WTC11 (cell line): Measurements from ENCODE around the gene POU5F1.

Experiments used
- CBFB ChIP-seq: sonication (generic); formaldehyde crosslinking; IDR thresholded peaks from 2 replicates; pipeline ENCODE4 v1.8.1; 2022; ENCODE audit warnings: mild to moderate bottlenecking, low read depth, missing genetic modification reagents
- CREB1 ChIP-seq: sonication (generic); formaldehyde crosslinking; IDR thresholded peaks from 2 replicates; pipeline ENCODE4 v1.8.0; 2023; ENCODE audit warnings: mild to moderate bottlenecking, missing genetic modification reagents
- FOXK1 ChIP-seq: sonication (generic); formaldehyde crosslinking; IDR thresholded peaks from 2 replicates; pipeline ENCODE4 v1.8.0; 2022; ENCODE audit warnings: mild to moderate bottlenecking, moderate library complexity, missing genetic modification reagents
- JUN ChIP-seq: sonication (generic); formaldehyde crosslinking; IDR thresholded peaks from 2 replicates; pipeline ENCODE4 v1.8.0; 2023; ENCODE audit warnings: mild to moderate bottlenecking, missing genetic modification reagents
- NFE2L1 ChIP-seq: sonication (generic); formaldehyde crosslinking; IDR thresholded peaks from 2 replicates; pipeline ENCODE4 v1.8.1; 2023; ENCODE audit warnings: missing genetic modification reagents
- SP1 ChIP-seq: sonication (generic); formaldehyde crosslinking; conservative IDR thresholded peaks from 2 replicates; pipeline ENCODE4 v1.8.1; 2022; ENCODE audit warnings: missing genetic modification reagents
- ZNF138 ChIP-seq: sonication (generic); formaldehyde crosslinking; conservative IDR thresholded peaks from 2 replicates; pipeline ENCODE4 v1.8.1; 2022; ENCODE audit warnings: mild to moderate bottlenecking, moderate library complexity, missing genetic modification reagents
- TF ChIP-seq, protein P1 (sequence below): fragments of 200-600 bp; IDR thresholded peaks from 2 replicates; pipeline ENCODE4 v1.8.0; 2022; ENCODE audit warnings: antibody characterized with exemption
- TF ChIP-seq, protein P2 (sequence below): sonication (generic); formaldehyde crosslinking; IDR thresholded peaks from 2 replicates; pipeline ENCODE4 v1.8.0; 2023; ENCODE audit warnings: missing genetic modification reagents
- TF ChIP-seq, protein P3 (sequence below): sonication (generic); formaldehyde crosslinking; IDR thresholded peaks from 2 replicates; pipeline ENCODE4 v1.8.0; 2023; ENCODE audit warnings: mild to moderate bottlenecking, missing genetic modification reagents
- TF ChIP-seq, protein P4 (sequence below): sonication (generic); formaldehyde crosslinking; IDR thresholded peaks from 2 replicates; pipeline ENCODE4 v1.8.1; 2022; ENCODE audit warnings: low read depth, mild to moderate bottlenecking, moderate library complexity, missing genetic modification reagents, borderline replicate concordance
- TF ChIP-seq, protein P5 (sequence below): sonication (generic); formaldehyde crosslinking; IDR thresholded peaks from 2 replicates; pipeline ENCODE4 v1.8.1; 2022; ENCODE audit warnings: low read depth, missing genetic modification reagents, borderline replicate concordance
- TF ChIP-seq, protein P6 (sequence below): sonication (generic); formaldehyde crosslinking; IDR thresholded peaks from 2 replicates; pipeline ENCODE4 v1.8.1; 2023; ENCODE audit warnings: mild to moderate bottlenecking, missing genetic modification reagents, moderate library complexity

DNA sequence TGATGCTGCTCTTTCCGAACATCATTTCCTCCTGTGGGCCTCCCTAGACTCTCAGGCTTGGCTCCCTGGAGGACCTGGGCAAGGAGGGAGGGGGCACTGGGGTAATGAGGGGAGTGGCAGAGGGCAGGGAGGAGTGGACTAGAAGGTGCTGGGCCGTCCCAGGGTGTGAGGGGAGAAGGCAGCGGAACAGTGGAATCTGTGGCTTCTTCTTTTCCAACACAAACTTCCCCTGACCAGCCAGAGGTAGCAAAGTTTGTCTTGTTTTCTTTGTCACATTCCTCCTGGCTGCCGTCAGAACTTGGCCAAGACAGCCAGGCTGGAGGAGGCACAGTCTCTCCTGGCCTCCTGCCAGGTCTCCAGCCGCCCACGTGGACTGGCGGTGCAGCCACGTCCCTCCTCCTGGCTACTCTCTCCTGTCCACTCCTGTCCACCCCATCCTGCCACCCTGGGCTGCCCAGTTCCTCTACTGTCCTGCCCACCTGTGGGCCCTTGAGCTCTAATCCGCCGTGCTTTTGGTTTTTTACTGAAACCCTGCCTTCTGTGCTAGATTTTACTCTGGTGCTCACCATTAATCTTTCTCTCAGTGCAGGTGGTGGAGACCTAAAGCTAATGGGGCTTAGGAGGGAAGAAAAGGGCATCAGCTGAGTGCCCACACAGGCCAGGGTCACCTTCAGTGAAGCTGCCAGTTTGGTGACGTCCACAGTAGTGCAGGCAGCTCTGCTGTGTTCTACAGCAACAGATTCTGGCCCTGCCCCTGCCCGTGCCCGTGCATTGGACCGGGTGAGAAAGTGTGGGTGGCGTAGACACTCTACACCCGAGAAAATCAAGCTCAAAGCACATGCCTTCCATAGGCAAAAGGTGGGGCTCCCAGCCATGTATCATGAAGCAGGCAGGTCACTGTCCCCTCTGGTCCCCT lies 47.4 kb downstream of the POU5F1 start:
- TF ChIP-seq, protein P1, sequence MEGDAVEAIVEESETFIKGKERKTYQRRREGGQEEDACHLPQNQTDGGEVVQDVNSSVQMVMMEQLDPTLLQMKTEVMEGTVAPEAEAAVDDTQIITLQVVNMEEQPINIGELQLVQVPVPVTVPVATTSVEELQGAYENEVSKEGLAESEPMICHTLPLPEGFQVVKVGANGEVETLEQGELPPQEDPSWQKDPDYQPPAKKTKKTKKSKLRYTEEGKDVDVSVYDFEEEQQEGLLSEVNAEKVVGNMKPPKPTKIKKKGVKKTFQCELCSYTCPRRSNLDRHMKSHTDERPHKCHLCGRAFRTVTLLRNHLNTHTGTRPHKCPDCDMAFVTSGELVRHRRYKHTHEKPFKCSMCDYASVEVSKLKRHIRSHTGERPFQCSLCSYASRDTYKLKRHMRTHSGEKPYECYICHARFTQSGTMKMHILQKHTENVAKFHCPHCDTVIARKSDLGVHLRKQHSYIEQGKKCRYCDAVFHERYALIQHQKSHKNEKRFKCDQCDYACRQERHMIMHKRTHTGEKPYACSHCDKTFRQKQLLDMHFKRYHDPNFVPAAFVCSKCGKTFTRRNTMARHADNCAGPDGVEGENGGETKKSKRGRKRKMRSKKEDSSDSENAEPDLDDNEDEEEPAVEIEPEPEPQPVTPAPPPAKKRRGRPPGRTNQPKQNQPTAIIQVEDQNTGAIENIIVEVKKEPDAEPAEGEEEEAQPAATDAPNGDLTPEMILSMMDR: no peak
- TF ChIP-seq, protein P2, sequence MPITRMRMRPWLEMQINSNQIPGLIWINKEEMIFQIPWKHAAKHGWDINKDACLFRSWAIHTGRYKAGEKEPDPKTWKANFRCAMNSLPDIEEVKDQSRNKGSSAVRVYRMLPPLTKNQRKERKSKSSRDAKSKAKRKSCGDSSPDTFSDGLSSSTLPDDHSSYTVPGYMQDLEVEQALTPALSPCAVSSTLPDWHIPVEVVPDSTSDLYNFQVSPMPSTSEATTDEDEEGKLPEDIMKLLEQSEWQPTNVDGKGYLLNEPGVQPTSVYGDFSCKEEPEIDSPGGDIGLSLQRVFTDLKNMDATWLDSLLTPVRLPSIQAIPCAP (CRISPR knock-in tag): no peak
- TF ChIP-seq CREB1 (CRISPR knock-in tag) (no peak), SP1 (CRISPR knock-in tag) (no peak), CBFB (CRISPR knock-in tag) (no peak), JUN (CRISPR knock-in tag) (no peak), ZNF138 (CRISPR knock-in tag) (no peak), NFE2L1 (CRISPR knock-in tag) (no peak), FOXK1 (no peak)
- TF ChIP-seq, protein P3, sequence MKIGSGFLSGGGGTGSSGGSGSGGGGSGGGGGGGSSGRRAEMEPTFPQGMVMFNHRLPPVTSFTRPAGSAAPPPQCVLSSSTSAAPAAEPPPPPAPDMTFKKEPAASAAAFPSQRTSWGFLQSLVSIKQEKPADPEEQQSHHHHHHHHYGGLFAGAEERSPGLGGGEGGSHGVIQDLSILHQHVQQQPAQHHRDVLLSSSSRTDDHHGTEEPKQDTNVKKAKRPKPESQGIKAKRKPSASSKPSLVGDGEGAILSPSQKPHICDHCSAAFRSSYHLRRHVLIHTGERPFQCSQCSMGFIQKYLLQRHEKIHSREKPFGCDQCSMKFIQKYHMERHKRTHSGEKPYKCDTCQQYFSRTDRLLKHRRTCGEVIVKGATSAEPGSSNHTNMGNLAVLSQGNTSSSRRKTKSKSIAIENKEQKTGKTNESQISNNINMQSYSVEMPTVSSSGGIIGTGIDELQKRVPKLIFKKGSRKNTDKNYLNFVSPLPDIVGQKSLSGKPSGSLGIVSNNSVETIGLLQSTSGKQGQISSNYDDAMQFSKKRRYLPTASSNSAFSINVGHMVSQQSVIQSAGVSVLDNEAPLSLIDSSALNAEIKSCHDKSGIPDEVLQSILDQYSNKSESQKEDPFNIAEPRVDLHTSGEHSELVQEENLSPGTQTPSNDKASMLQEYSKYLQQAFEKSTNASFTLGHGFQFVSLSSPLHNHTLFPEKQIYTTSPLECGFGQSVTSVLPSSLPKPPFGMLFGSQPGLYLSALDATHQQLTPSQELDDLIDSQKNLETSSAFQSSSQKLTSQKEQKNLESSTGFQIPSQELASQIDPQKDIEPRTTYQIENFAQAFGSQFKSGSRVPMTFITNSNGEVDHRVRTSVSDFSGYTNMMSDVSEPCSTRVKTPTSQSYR (CRISPR knock-in tag): no peak
- TF ChIP-seq, protein P4, sequence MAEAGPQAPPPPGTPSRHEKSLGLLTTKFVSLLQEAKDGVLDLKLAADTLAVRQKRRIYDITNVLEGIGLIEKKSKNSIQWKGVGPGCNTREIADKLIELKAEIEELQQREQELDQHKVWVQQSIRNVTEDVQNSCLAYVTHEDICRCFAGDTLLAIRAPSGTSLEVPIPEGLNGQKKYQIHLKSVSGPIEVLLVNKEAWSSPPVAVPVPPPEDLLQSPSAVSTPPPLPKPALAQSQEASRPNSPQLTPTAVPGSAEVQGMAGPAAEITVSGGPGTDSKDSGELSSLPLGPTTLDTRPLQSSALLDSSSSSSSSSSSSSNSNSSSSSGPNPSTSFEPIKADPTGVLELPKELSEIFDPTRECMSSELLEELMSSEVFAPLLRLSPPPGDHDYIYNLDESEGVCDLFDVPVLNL: no peak
- TF ChIP-seq, protein P5, sequence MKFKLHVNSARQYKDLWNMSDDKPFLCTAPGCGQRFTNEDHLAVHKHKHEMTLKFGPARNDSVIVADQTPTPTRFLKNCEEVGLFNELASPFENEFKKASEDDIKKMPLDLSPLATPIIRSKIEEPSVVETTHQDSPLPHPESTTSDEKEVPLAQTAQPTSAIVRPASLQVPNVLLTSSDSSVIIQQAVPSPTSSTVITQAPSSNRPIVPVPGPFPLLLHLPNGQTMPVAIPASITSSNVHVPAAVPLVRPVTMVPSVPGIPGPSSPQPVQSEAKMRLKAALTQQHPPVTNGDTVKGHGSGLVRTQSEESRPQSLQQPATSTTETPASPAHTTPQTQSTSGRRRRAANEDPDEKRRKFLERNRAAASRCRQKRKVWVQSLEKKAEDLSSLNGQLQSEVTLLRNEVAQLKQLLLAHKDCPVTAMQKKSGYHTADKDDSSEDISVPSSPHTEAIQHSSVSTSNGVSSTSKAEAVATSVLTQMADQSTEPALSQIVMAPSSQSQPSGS (CRISPR knock-in tag): no peak
- TF ChIP-seq, protein P6, sequence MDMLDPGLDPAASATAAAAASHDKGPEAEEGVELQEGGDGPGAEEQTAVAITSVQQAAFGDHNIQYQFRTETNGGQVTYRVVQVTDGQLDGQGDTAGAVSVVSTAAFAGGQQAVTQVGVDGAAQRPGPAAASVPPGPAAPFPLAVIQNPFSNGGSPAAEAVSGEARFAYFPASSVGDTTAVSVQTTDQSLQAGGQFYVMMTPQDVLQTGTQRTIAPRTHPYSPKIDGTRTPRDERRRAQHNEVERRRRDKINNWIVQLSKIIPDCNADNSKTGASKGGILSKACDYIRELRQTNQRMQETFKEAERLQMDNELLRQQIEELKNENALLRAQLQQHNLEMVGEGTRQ (CRISPR knock-in tag): no peak
